K562 treated with DMSO at 1 percent for 4 hours (cell line): ENCODE results near the gene FRAS1. TPM values are rescaled to one million over a fixed set of nuclear protein-coding genes. Genes with fewer than 3 reads are reported as not detected.

Experiments
- total RNA-seq: library from RNA; unstranded; fragments of 300-600 nt; gene quantifications from 2 replicates; pipeline ENCODE4 v1.2.3, GENCODE V29; 2022; ENCODE audit not compliant: insufficient read depth

Gene FRAS1
- total RNA-seq: 0.25 TPM in 1 of 2 replicates, not detected in the other

DNA sequence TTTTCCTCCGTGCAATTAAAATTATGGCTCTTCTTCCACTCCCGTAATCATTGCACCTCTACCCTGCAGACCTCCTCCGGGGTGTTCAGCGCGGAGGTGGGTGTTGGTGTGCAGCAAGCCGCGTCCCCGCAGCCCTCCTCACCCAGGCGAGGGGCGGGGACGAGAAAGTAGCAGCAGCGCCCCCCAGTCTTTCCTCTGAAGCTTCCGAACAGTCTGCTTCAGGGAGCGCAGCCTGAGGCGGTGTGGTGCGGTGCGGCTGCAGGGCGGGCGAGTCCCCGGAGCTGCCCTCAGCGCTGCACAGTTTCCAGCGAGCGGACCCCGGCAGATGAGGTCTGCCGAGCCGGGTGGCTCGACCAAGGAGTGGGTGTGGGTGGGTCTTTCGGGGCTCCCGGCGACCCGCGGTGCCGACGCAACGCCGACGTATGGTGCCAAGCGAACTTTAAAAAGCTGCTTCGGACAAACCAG lies at the start of gene FRAS1:
Gene FRAS1, plus strand, starts transcription at position 189 of the 465 bp plus-strand sequence. CDS start 687 bp downstream, outside the sequence.

GRCh38 chr4:78551420-78552351 lies 494.6 kb downstream of the FRAS1 start, which contains the start of gene ANXA3:
Gene ANXA3, plus strand, starts transcription at chr4:78551770. Its CDS starts 2,704 bp downstream, at chr4:78554474.

Other genes with a start within 250 kb of the FRAS1 start
- gene CNOT6L, start 238.0 kb upstream of the FRAS1 start, total RNA-seq: 7.7 and 9.2 TPM in 2 replicates
- gene MRPL1, start 194.5 kb upstream of the FRAS1 start, total RNA-seq: 5.8 and 8.3 TPM in 2 replicates